OCI-LY3 (cell line): Measurements from ENCODE around the gene CARD16.

Experiments used
- H2AFZ ChIP-seq: fragments of 200-600, 300-600 bp; shearing (Covaris generic); 2 replicates; pipeline ENCODE4 v1.6.0; 2014; ENCODE audit warnings: antibody characterized with exemption, low read depth, low read length
- H3K27ac ChIP-seq: fragments of 200-600, 300-600 bp; sonication (generic); 2 replicates; pipeline ENCODE4 v1.5.1; 2014; ENCODE audit warnings: mild to moderate bottlenecking, low read length, moderate library complexity, mixed read lengths
- H3K27me3 ChIP-seq: fragments of 200-600, 300-600 bp; sonication (generic); 2 replicates; pipeline ENCODE4 v1.6.1; 2014; ENCODE audit warnings: low read depth, low read length, mixed read lengths
- H3K36me3 ChIP-seq: fragments of 200-600, 300-600 bp; sonication (generic); replicated peaks from 2 replicates; pipeline ENCODE3; 2014; ENCODE audit warnings: low read depth, low read length, mixed read lengths
- H3K4me1 ChIP-seq: fragments of 300-600, 200-600 bp; sonication (generic); 2 replicates; pipeline ENCODE4 v1.6.1; 2014; ENCODE audit warnings: low read length, mixed read lengths
- H3K4me2 ChIP-seq: fragments of 200-600, 300-600 bp; sonication (generic); 2 replicates; pipeline ENCODE4 v1.6.1; 2014; ENCODE audit warnings: low read length, mixed read lengths
- H3K4me3 ChIP-seq: fragments of 300-600, 200-600 bp; sonication (generic); 2 replicates; pipeline ENCODE4 v1.5.1; 2014; ENCODE audit warnings: antibody characterized with exemption, mild to moderate bottlenecking, low read length, moderate library complexity
- H3K79me2 ChIP-seq: fragments of 300-600, 200-600 bp; shearing (Covaris generic); 2 replicates; pipeline ENCODE4 v1.6.1; 2014; ENCODE audit warnings: mild to moderate bottlenecking, low read length, mixed read lengths
- H3K9ac ChIP-seq: fragments of 300-600, 200-600 bp; shearing (Covaris generic); 2 replicates; pipeline ENCODE4 v1.6.0; 2014; ENCODE audit warnings: mild to moderate bottlenecking, low read length, moderate library complexity
- H3K9me3 ChIP-seq: fragments of 200-600, 300-600 bp; shearing (Covaris generic); 2 replicates; pipeline ENCODE4 v1.6.1; 2014; ENCODE audit warnings: low read length, mixed read lengths; ENCODE audit not compliant: insufficient read depth
- H4K20me1 ChIP-seq: fragments of 200-600, 300-600 bp; sonication (generic); 2 replicates; pipeline ENCODE4 v1.6.1; 2016; ENCODE audit warnings: low read length, mixed read lengths; ENCODE audit not compliant: insufficient read depth
- EZH2phosphoT487 ChIP-seq: fragments of 200-600 bp; shearing (Covaris generic); IDR thresholded peaks from 2 replicates; pipeline ENCODE4 v1.6.1; 2018; ENCODE audit warnings: antibody characterized with exemption, mixed run types, low read depth
- TF ChIP-seq, protein P1 (sequence below): fragments of 200-600, 300-600 bp; sonication (generic); IDR thresholded peaks from 2 replicates; pipeline ENCODE4 v1.5.1; 2014; ENCODE audit warnings: antibody characterized with exemption, low read length, low read depth

Gene CARD16

DNA sequence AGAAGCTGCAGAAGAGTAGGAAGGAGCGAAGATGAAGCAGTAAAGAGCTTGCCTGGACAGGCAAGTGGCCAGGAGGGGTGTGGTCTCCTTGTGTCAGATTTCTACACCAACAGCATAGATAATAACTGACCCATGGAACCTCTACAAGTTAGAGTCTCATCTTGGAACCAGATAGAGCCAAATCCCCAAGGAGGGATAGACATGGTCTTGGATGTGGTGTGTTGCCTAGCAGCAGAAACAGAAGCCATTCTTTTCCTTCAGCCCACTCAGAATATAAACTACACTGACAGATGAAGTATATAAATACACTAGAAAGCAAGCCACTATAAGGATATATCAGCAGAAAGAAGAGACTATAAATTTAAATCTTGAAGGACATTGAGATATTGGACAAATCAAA is 4.3 kb upstream of the CARD16 start:
- Histone ChIP-seq H3K4me3 (no peak overlapping the region), H3K4me2 (no peak overlapping the region), H2AFZ (no peak overlapping the region), H4K20me1 (no peaks in the 10 kb centered on the region), H3K79me2 (no peaks in the 10 kb centered on the region), H3K9me3 (no peaks in the 10 kb centered on the region), H3K4me1 (peaks cover 9% of the 10 kb centered on the region), H3K27me3 (no peaks in the 10 kb centered on the region), H3K9ac (no peak overlapping the region), H3K36me3 (no peaks in the 10 kb centered on the region), H3K27ac (no peak overlapping the region)
- TF ChIP-seq, protein P1, sequence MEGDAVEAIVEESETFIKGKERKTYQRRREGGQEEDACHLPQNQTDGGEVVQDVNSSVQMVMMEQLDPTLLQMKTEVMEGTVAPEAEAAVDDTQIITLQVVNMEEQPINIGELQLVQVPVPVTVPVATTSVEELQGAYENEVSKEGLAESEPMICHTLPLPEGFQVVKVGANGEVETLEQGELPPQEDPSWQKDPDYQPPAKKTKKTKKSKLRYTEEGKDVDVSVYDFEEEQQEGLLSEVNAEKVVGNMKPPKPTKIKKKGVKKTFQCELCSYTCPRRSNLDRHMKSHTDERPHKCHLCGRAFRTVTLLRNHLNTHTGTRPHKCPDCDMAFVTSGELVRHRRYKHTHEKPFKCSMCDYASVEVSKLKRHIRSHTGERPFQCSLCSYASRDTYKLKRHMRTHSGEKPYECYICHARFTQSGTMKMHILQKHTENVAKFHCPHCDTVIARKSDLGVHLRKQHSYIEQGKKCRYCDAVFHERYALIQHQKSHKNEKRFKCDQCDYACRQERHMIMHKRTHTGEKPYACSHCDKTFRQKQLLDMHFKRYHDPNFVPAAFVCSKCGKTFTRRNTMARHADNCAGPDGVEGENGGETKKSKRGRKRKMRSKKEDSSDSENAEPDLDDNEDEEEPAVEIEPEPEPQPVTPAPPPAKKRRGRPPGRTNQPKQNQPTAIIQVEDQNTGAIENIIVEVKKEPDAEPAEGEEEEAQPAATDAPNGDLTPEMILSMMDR, result no peak
- no peak for TF ChIP-seq EZH2phosphoT487

GRCh38 chr11:105046898-105047579 is 1.9 kb upstream of the CARD16 start:
- no peak overlapping the region for H3K9ac ChIP-seq
- no peak overlapping the region for H3K4me2 ChIP-seq
- H3K4me1 ChIP-seq, result peaks cover 9% of the 10 kb centered on the region
- TF ChIP-seq EZH2phosphoT487, result no peak
- TF ChIP-seq, protein P1, result no peak
- H3K4me3 ChIP-seq, result no peak overlapping the region
- no peaks in the 10 kb centered on the region for H3K27me3 ChIP-seq
- no peaks in the 10 kb centered on the region for H4K20me1 ChIP-seq
- H3K36me3 ChIP-seq, result no peaks in the 10 kb centered on the region
- no peaks in the 10 kb centered on the region for H3K9me3 ChIP-seq
- no peaks in the 10 kb centered on the region for H3K79me2 ChIP-seq
- H3K27ac ChIP-seq, result no peak overlapping the region
- H2AFZ ChIP-seq, result no peak overlapping the region

DNA sequence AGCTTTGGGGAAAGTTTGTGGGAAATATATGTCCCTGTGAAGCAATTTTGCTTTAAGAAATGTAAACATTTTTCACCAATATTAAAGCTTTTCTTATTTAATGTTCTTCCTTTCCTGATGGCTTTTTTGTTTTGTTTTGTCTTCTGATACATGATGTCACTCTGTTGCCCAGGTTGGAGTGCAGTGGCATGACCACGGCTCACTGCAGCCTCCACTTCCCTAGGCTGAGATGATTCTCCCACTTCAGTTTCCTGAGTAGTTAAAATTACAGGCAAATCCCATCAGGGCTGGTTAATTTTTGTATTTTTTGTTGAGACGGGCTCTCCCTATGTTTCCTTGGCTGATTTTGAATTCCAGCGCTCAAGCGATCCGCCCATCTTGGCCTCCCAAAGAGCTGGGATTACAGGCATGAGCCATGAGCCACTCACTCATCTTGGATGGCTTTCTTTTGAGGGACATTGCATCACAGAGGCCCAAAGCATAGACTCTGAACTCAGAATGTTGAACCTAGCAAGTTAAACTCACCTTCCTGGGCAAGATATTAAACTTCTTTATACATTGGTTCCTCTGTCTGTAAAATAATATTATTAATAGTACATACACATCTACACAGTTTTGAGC is 651 bp upstream of the CARD16 start:
- H3K4me2 ChIP-seq, result peak overlapping the region; percentile 86
- H3K79me2 ChIP-seq, result no peaks in the 10 kb centered on the region
- no peaks in the 10 kb centered on the region for H3K27me3 ChIP-seq
- no peaks in the 10 kb centered on the region for H3K9me3 ChIP-seq
- H2AFZ ChIP-seq, result peak overlapping the region; percentile 88
- no peaks in the 10 kb centered on the region for H4K20me1 ChIP-seq
- H3K4me3 ChIP-seq, result peak overlapping the region; percentile 77
- no peaks in the 10 kb centered on the region for H3K36me3 ChIP-seq
- H3K9ac ChIP-seq, result peak overlapping the region; percentile 59; the same call in 1 of the 2 replicates
- peaks cover 9% of the 10 kb centered on the region for H3K4me1 ChIP-seq
- no peak overlapping the region for H3K27ac ChIP-seq
- TF ChIP-seq, protein P1, result no peak

- Histone ChIP-seq H3K27me3 (no peaks in the 10 kb centered on the region), H3K27ac (no peak overlapping the region), H3K4me3 (no peak overlapping the region), H4K20me1 (no peaks in the 10 kb centered on the region), H3K4me2 (no peak overlapping the region), H2AFZ (no peak overlapping the region), H3K4me1 (peaks cover 9% of the 10 kb centered on the region), H3K9ac (no peak overlapping the region), H3K79me2 (no peaks in the 10 kb centered on the region), H3K36me3 (no peaks in the 10 kb centered on the region), H3K9me3 (no peaks in the 10 kb centered on the region)
- no peak for TF ChIP-seq EZH2phosphoT487
- TF ChIP-seq, protein P1, result no peak
These were observed 3.0 kb downstream of the CARD16 start for GRCh38 chr11:105042178-105042577.
